Measurements from ENCODE around the gene HFE.
"Not testable (repeated sequence)": the region's sequence is repeated elsewhere in the genome, so short reads cannot be mapped to it uniquely, and the experiment has no call there.

Gene HFE

DNA sequence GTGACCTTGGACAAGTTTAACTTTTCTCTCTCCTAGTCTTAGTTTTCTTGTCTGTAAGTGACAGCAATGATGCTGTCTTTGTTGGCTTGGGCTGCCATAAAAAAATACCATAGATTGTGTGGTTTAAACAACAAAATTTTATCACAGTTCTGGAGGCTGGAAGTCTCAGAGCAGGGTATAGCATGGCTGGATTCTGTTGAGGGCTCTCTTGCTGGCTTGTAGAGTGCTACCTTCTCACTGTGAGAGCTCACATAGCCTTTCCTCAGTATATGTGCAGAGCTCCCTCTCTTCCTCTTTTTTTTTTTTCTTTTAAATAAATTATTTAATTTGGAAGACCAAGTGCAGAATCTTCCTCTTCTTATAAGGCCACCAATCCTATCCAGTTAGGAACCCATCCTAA, 26.3 kb downstream of the HFE start:
- DNase-seq = no peak

GRCh38 chr6:26115226-26115625, 28.0 kb downstream of the HFE start:
- DNase-seq = no peak

DNA sequence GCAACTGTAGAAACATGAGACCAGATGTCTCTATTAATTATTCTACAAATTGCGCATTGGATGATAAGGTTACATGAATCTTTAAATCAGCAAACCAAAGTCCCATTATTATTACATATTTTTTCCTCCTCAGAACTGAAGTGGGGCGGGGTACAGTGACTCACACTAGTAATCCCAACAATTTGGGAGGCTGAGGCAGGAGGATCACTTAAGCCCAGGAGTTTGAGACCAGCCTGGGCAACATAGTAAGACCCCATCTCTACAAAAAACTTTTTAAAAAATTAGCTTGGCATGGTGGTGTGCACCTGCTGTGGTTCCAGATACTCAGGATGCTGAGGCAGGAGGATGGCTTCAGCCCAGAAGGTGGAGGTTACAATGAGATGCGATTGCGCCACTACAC, 29.0 kb downstream of the HFE start:
- DNase-seq = no peak

DNA sequence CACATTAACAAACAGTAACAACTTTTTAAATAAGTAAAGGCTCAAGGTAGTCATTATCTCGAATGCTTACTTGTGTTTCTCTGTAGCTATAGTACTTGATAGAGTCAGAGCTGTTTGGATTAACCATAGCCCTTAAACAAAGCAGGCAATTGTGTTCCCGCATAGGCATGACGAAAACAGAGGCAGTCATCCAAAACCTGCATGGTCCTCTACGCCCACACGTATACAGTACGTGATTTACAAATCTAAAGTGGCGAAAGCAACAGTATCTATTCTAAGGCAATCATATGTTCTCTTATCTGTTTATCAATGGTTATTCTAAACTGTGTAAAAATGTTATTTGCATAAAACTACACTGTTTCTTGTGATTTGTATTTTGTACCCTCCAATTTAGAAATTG, 31.8 kb downstream of the HFE start:
- no peak for DNase-seq

GRCh38 chr6:26120115-26120514, 32.9 kb downstream of the HFE start:
- not testable (repeated sequence) for DNase-seq

- no peak for DNase-seq
These were observed 33.5 kb downstream of the HFE start for GRCh38 chr6:26120807-26121140.

- DNase-seq = no peak
These were observed 34.1 kb downstream of the HFE start for GRCh38 chr6:26121141-26122004.

GRCh38 chr6:26122005-26122388, 34.8 kb downstream of the HFE start:
- no peak for DNase-seq

- DNase-seq = no peak
These were observed 35.2 kb downstream of the HFE start for GRCh38 chr6:26122402-26122792.

DNA sequence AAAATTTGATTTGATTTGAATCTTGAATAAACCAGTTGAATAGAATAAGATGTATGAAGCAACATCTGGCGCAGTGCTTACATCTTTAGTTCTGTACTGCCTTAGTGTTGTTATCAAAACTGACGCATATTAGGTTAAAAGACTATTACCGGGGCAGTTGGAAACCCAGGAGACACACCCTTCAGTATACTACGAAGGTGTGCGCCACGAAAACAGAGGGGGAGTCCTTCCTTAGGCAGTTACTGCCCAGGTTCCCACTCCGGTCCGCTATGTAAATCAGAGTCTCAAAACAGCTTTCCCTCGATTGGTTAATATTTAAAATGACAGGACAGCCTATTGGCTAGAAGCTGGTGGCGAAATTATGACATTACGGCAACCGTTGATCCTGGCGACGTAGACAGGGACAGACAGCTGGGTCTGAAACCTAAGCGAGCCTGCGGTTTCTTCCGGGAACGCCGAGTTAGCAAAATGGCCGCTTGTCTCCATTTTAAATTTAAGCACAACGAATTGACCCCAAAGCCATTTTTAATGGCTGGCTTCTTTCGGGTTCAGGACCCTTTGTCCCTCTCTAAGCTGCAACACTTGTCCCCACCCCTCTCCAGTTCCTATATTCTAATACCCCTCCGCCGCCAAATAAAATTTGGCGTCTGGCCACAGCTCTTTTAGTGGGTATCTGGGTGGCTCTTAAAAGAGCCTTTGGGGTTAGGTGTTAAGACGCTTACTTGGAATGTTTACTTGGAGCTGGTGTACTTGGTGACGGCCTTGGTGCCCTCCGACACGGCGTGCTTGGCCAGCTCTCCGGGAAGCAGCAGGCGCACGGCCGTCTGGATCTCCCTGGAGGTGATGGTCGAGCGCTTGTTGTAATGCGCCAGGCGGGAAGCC, 35.8 kb downstream of the HFE start:
- DNase-seq = peak; percentile 92

DNA sequence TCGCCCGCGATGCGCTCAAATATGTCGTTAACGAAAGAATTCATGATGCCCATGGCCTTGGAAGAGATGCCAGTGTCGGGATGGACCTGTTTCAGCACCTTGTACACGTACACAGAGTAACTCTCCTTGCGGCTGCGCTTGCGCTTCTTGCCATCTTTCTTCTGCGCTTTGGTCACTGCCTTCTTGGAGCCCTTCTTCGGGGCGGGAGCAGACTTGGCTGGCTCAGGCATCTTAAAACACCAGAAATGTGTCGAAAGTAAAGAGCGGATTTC, 36.4 kb downstream of the HFE start:
- DNase-seq = peak; percentile 83

DNA sequence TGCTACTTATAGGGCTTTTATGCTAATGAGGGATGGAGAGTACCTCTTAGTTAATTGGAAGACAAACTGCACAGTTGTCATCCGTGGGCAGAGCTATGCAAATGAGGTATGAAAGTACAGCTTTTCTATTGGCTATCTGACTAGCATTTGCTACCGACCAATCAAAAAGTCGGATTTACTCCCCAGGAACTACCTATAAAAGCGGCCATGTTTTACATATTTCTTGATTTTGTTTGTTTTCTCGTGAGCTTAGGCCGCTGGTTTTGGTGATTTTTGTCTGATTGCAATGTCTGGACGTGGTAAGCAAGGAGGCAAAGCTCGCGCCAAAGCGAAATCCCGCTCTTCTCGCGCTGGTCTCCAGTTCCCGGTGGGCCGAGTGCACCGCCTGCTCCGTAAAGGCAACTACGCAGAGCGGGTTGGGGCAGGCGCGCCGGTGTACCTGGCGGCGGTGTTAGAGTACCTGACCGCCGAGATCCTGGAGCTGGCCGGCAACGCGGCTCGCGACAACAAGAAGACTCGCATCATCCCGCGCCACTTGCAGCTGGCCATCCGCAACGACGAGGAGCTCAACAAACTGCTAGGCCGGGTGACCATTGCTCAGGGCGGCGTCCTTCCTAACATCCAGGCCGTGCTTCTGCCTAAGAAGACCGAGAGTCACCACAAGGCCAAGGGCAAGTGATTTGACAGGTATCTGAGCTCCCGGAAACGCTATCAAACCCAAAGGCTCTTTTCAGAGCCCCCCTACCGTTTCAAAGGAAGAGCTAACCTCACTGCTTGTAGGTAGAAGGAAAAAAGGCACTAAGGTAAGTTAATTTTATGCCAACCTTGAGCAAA, 36.9 kb downstream of the HFE start:
- DNase-seq = peak; percentile 80

DNA sequence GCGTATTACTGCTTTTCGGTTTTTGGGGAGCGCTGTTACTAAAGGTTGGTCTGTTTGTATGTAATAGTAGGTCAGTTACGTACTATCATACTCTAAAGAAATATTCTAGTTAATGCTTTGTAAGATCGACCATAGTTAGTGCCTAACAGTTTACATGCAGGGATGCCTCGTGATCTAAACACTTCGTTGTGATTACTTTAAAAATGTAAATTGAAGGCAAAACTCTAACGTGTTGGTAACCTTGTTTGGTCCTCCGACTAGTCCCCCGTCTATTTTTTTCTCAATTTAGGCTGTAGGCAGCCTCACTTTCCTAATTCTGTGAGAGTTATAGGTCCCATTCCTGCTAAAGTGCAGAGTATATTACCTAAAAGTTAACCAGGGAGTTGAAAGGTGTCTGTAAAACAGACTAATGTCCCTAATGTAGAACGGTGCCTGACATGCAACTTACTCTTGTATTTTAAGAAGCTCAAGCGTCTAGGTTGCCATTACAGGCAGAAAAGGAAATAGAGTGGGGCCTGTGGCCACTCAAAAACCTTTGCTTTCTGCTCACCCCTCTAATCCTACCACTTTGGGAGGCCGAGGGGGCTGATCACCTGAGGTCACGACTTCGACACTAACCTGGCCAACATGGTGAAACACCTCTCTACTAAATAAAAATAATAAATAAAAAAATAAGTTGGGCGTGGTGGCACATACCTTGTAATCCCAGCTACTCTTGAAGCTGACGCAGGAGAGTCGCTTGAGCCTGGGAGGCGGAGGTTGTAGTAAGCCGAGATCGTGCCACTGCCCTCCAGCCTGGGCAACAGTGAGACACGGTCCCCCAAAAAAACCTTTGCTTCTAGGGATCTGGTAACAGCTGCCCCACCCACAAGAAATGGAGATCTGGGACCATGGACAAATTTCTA, 37.8 kb downstream of the HFE start:
- no peak for DNase-seq

- no peak for DNase-seq
These were observed 39.4 kb downstream of the HFE start for GRCh38 chr6:26126394-26127235.

DNA sequence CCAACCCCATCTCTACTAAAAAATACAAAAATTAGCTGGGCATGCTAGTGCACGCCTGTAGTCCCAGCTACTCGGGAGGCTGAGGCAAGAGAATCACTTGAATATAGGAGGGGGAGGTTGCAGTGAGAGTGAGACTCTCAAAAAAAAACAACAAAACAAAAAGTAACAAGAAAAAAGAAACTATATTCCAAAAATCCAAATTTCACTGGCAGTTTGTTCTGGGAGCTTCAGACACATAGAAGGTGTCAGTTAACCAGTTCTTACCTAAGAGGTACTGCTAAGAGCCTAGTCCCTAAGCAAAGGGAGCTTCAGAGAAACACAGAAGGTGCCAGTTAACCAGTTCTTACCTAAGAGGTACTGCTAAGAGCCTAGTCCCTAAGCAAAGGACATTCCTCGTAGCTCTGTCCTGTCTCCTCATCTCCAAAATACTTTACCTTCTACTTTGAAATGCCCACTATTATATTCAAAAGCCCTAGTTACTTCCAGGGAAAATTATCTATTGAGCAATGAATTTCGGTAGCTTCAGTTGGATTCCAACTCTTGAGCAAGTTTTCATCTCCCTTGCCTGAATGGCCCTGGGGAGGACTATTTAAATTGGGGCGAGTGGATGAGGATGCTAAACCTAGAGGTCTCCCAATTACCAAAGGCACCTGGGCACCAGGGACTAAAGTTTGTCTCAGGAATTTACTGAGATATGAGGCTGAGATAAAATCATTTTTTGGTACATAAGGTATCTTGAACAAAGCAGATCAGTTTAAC, 41.0 kb downstream of the HFE start:
- no peak for DNase-seq

GRCh38 chr6:26129656-26130055, 42.4 kb downstream of the HFE start:
- no peak for DNase-seq

DNA sequence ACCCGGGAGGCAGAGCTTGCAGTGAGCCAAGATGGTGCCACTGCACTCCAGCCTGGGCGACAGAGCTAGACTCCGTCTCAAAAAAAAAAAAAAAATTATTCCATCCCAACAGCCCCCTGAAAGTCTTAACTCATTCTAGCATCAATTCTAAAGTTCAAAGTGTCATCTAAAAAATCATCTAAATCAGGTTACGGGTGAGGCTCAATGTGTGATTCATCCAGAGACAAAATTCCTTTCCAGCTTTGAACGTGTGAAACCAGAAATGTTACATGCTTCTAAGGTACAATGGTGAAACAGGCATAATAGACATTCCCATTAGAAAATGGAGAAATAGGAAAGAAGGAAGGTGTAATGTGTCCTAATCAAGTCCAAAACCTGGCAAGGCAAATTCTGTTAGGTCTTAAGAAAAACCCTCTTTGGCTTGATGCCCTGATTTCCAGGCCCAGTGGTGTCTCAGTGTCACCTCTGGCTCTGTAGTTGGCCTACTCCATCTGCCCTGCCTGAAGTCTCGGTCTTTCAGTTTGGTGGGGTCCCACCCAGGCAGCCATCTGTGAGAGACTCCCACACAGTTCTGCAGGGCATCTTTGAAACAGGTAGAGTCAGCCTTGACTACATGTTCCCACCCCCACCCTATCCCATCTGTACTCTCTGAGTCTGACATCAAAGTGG, 43.5 kb downstream of the HFE start:
- no peak for DNase-seq

GRCh38 chr6:26131618-26132017, 44.4 kb downstream of the HFE start:
- DNase-seq = no peak

DNA sequence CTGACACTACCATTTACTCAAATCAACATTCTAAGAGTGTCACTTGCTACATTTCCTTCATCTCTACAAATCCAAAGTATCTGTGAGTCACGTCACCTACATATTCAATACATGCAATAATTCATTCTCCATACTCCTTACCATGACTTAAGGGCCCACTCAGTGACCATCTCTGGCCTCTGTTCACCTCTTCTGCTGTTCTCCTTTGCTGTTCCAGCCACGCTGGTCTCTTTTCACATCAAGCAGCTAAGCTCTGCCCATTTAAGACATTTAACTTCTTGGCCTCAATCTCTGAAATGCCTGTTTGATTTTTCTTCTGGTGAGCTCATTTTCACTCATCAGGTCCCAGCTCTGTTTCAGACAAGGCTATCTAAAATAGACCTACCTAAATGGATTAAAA, 46.5 kb downstream of the HFE start:
- no peak for DNase-seq

- DNase-seq = no peak
These were observed 49.1 kb downstream of the HFE start for GRCh38 chr6:26136321-26136720.
